Jurkat, Clone E6-1 (cell line): ENCODE measurements around the gene CCP110.

Source experiments
- DNase-seq: peaks from one replicate; pipeline ENCODE4 v3.0.0-alpha.2; 2011; ENCODE audit warnings: low read depth, low spot score
- H3K4me3 ChIP-seq: 2 replicates; pipeline ENCODE4 v1.5.1; 2011; ENCODE audit warnings: mild to moderate bottlenecking, low read length, control low read depth, moderate library complexity

CCP110 gene

GRCh38 chr16:19583665-19584300 lies 60.0 kb downstream of the CCP110 start:
- no peak overlapping the region for H3K4me3 ChIP-seq
- peak; percentile 47 for DNase-seq

DNA sequence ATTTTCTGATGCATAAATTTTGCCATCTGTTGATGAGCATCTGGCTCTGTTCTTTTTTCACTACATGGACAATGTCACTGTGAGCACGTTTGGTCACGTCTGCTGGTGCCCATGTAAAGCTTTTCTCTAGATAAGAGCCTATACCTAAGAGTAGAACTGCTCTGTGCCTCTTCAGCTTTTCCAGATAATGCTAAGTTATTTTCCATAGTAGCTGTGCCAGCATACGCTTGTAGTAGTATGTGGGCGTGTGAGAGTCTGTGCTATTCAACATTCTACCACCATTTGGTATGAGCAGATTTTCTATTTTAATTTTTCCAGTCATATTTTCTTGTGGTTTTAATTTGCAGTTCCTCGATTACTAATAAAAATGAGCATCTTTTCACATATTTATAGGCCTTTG lies 64.9 kb downstream of the CCP110 start:
- no peak overlapping the region for H3K4me3 ChIP-seq
- DNase-seq, result no peak

GRCh38 chr16:19589106-19589505 lies 65.4 kb downstream of the CCP110 start:
- no peak for DNase-seq
- H3K4me3 ChIP-seq, result no peak overlapping the region

- no peak for DNase-seq
Observed at GRCh38 chr16:19589771-19590302, 66.1 kb downstream of the CCP110 start.

DNA sequence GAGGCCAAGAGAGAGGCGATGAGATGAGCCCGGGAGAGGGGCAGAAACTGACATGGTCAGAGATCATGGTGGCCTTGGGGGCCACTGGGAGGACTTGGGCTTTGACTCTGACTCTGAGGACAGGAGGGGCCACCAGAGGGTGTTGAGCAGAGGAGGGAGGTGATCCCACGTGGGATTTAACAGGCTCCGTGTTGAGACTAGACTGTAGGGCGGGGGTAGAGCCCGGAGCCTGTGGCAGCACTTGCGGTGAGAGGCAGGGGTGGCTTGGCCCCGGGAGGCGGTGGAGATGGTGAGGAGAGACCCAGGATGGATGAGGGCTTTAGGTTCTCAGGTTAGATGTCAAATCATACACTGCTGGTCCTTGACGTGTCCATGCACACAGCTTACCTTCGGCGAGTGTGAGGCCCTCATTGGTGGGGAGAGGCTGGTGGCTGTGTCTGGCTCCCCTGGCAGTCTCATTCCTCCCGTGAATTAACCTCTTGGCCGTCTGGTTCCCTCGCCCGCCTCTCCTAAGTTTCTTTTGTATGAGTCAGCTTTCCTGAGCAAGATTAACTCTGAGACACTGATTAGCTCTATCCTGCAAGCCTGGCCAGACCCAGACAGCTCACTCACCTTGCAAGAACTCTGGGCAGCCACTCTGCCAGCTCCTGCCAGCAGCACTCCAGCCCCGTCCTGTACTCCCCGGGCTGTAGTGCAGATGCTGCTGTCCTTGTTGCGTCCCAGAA lies 71.5 kb downstream of the CCP110 start:
- no peak for DNase-seq
- no peak overlapping the region for H3K4me3 ChIP-seq

More at GRCh38 chr16:19589771-19590302, 66.1 kb downstream of the CCP110 start:
- no peak overlapping the region for H3K4me3 ChIP-seq

DNA sequence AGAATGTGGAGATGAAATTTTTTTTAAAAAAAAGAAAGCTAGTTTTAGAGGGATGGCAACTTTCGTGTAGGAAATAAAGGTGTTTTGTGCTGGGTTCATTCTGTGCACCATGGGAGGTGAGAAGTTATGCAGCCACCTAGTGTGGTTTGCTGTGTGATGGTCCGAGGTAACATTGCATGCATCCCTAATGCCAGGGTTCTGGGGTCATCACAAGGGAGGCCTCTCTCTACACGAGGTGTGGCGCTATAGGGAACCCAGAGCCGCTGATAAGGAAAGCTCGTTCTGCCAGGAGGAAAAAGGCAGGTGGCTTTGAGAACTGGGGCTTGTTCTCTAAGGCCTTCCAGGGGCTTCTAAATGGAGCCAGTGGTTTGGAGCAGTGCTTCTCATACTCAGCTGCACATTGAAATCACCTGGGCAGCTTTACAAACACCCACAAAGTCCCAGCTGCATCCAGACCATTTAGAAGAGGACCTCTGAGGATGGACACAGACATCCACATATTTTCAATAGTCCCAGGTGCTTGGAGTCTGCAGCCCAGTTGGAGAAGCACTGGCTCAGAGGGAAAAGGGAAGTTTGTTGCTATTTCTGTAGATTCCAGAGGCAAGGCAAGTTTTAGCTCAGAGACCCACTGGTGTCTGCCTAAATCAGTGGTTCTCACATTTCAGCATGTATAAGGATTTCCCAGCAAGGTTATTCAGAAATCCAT lies 75.2 kb downstream of the CCP110 start:
- H3K4me3 ChIP-seq, result no peak overlapping the region
- DNase-seq, result no peak

DNA sequence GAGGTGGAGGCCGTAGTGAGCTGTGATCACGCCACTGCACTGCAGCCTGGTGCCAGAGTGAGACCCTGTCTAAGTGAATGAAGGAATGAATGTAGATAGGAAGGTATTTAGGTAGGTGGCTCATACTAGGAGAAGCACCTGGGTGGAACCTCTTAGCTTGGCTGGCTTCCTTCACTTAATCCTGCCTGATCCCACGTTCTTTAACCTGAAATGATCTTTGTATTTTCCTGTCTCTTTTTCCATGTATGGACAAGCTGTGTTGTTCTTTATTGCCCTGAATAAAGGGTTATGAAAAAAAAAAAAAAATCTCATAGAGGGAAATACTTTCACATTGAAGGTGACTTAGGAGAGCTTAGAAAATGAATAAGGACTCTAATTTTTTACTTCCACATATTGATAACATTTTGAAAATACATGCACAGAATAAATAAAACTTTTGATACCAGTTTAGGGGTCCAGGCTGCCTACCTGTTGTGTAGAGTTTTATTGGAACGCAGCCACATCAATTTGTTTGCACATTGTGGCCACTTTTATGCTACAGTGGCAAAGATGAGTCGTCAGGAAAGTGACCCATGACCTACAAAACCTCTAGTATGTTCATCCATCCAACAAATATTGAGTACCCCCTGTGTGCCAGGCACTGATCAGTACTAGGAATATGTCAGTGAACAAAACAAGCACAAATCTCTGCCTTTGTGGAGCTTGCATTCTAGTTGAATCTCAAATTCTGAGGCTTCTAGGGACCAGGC lies 76.4 kb downstream of the CCP110 start:
- DNase-seq, result no peak
- no peak overlapping the region for H3K4me3 ChIP-seq

GRCh38 chr16:19601083-19601976 lies 77.6 kb downstream of the CCP110 start:
- H3K4me3 ChIP-seq, result no peak overlapping the region
- DNase-seq, result peak; percentile 43
